Panc1 (cell line): ENCODE results near the gene CD300LG. TPM values are rescaled to one million over a fixed set of nuclear protein-coding genes. Genes with fewer than 3 reads are reported as not detected.

Experiments used
- ATAC-seq: fragments of 200-7000 bp; cut with Tn5 transposase; 2 replicates; pipeline ENCODE4 v1.9.1; 2020; ENCODE audit warnings: mild to moderate bottlenecking, moderate library complexity
- BruUV-seq: library from RNA; stranded (reverse); fragments of 400-500 nt; replicated peaks from 2 replicates; lab custom pipeline; 2021; lab: Mats Ljungman, UMichigan
- CTCF ChIA-PET: fragments of 300-600 bp; sonication (Branson Sonifier 250); formaldehyde crosslinking; loops from one replicate; lab custom pipeline; 2022; ENCODE audit warnings: antibody characterized with exemption; lab: Charles Lee
- POLR2A ChIA-PET: fragments of 300-600 bp; sonication (Branson Sonifier 250); formaldehyde crosslinking; loops from one replicate; lab custom pipeline; 2022; ENCODE audit warnings: antibody characterized with exemption; lab: Charles Lee
- DNase-seq: peaks from one replicate; pipeline ENCODE4 v3.0.0-alpha.2; 2010; ENCODE audit warnings: low read depth, low spot score
- H3K27ac ChIP-seq: 2 replicates; pipeline ENCODE4 v1.5.1; 2011; ENCODE audit warnings: mild to moderate bottlenecking, low read length, inconsistent platforms
- H3K27me3 ChIP-seq: fragments of 200-500 bp; sonication (Bioruptor generic); 2 replicates; pipeline ENCODE4 v1.6.0; 2014; ENCODE audit warnings: low read length, inconsistent platforms; ENCODE audit not compliant: control insufficient read depth, insufficient read depth
- H3K36me3 ChIP-seq: fragments of 200-500 bp; sonication (Bioruptor generic); 2 replicates; pipeline ENCODE4 v1.5.1; 2014; ENCODE audit warnings: inconsistent platforms, mild to moderate bottlenecking, low read length, moderate library complexity; ENCODE audit not compliant: control insufficient read depth, insufficient read depth
- H3K4me1 ChIP-seq: 2 replicates; pipeline ENCODE4 v1.5.1; 2011; ENCODE audit warnings: inconsistent platforms, mild to moderate bottlenecking, low read length, moderate library complexity; ENCODE audit not compliant: control insufficient read depth, insufficient read depth
- H3K4me3 ChIP-seq, 2 experiments: 2 replicates each; pipeline ENCODE4 v1.5.1; 2011 to 2012; ENCODE audit warnings: low read depth in 2 of 2, low read length in 2 of 2, mild to moderate bottlenecking in 2 of 2, inconsistent platforms in 1 of 2, moderate library complexity in 1 of 2
- H3K9me3 ChIP-seq: fragments of 200-500 bp; sonication (Bioruptor generic); 2 replicates; pipeline ENCODE4 v1.5.1; 2014; ENCODE audit warnings: low read depth, mild to moderate bottlenecking, inconsistent platforms, low read length, moderate library complexity; ENCODE audit not compliant: control insufficient read depth, insufficient read depth
- POLR2AphosphoS5 ChIP-seq: IDR thresholded peaks from 2 replicates; pipeline ENCODE4 v1.6.1; 2012; ENCODE audit warnings: mild to moderate bottlenecking, low read depth, low read length, moderate library complexity
- SIN3A ChIP-seq: IDR thresholded peaks from 2 replicates; pipeline ENCODE4 v1.6.1; 2012; ENCODE audit warnings: low read depth, mild to moderate bottlenecking, low read length, moderate library complexity, borderline replicate concordance; ENCODE audit not compliant: insufficient read depth
- TCF7L2 ChIP-seq: IDR thresholded peaks from 2 replicates; pipeline ENCODE4 v1.6.1; 2011; ENCODE audit warnings: mild to moderate bottlenecking, low read depth, low read length, inconsistent platforms
- in situ Hi-C: cut with HindIII; loops from 2 replicates; pipeline ENCODE4 v1.10.0; 2016; ENCODE audit warnings: low sequenced_read_pairs, low pct_unique_long_range_greater_than_20kb
- intact Hi-C: fragments of 100-400 bp; cut with micrococcal nuclease; formaldehyde crosslinking; loops from one replicate; pipeline ENCODE4 v1.10.0; 2022; ENCODE audit not compliant: unreplicated experiment
- total RNA-seq: library from RNA; stranded (reverse); gene quantifications from one replicate; pipeline ENCODE4 v1.2.1, GENCODE V29; 2021; ENCODE audit not compliant: unreplicated experiment
- TF ChIP-seq, protein P1 (sequence below): fragments of 450-650 bp; IDR thresholded peaks from 2 replicates; pipeline ENCODE4 v1.5.1; 2017; ENCODE audit warnings: mild to moderate bottlenecking
- TF ChIP-seq, protein P2 (sequence below), 2 experiments: IDR thresholded peaks; 2 replicates each; pipeline ENCODE4 v1.6.1; 2011 to 2012; ENCODE audit warnings: low read depth in 2 of 2, control low read depth in 1 of 2, low read length in 1 of 2, mild to moderate bottlenecking in 1 of 2, moderate library complexity in 1 of 2; ENCODE audit not compliant: insufficient read depth in 1 of 2

The CD300LG gene
- total RNA-seq, 1 experiment from 2014 or later = not detected

DNA sequence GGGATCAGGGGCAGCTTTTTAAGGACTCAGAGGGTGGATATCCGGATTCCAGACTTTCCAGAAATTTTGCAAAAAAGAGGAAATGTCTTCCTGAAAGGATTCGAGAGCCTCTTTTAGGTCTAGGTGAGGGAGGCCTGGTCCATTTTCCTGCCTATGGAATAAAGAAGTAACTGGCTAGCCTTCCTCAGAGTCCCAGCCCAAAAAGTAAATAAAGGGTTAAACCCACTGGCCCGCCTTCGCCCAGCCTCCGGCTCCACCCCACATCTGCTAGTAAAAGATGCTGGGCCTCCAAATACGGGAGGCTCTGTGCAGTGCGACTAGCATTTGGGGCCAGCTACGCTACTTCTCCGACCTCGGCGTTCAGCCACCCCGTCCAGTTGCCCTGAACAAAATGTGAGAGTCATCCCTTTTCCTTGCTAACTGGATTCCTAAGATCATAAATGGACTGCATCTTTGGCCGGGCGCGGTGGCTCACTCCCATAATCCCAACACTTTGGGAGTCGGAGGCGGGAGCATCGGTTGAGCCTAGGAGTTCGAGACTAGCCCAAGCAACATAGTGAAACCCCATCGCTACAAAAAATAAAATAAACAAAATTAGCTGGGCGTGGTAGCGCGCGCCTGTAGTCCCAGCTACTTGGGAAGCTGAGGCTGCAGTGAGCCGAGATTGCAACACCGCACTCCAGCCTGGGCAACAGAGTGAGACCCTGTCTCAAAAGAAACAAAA lies 61.2 kb downstream of the CD300LG start:
- no peak for DNase-seq
- POLR2A ChIA-PET = no interaction called here
- CTCF ChIA-PET = interaction anchor here (0.6 kb wide), 1 partner anchor 497 kb away, joined by 5 read pairs; no protein-coding TSS in a partner anchor
- intact Hi-C loops (no loop called here), in situ Hi-C loops (no loop called here)
- Histone ChIP-seq H3K4me1 (peaks cover 8% of the 10 kb centered on the region), H3K9me3 (no peaks in the 10 kb centered on the region), H3K36me3 (no peaks in the 10 kb centered on the region; the same call in 1 of the 2 replicates), H3K4me3 (no peak overlapping the region), H3K27ac (no peak overlapping the region), H3K27me3 (peaks cover 3% of the 10 kb centered on the region; the same call in 1 of the 2 replicates)
- TF ChIP-seq, protein P1, sequence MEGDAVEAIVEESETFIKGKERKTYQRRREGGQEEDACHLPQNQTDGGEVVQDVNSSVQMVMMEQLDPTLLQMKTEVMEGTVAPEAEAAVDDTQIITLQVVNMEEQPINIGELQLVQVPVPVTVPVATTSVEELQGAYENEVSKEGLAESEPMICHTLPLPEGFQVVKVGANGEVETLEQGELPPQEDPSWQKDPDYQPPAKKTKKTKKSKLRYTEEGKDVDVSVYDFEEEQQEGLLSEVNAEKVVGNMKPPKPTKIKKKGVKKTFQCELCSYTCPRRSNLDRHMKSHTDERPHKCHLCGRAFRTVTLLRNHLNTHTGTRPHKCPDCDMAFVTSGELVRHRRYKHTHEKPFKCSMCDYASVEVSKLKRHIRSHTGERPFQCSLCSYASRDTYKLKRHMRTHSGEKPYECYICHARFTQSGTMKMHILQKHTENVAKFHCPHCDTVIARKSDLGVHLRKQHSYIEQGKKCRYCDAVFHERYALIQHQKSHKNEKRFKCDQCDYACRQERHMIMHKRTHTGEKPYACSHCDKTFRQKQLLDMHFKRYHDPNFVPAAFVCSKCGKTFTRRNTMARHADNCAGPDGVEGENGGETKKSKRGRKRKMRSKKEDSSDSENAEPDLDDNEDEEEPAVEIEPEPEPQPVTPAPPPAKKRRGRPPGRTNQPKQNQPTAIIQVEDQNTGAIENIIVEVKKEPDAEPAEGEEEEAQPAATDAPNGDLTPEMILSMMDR = no peak
- TF ChIP-seq POLR2AphosphoS5 (no peak), TCF7L2 (no peak), SIN3A (no peak)
- TF ChIP-seq, protein P2, sequence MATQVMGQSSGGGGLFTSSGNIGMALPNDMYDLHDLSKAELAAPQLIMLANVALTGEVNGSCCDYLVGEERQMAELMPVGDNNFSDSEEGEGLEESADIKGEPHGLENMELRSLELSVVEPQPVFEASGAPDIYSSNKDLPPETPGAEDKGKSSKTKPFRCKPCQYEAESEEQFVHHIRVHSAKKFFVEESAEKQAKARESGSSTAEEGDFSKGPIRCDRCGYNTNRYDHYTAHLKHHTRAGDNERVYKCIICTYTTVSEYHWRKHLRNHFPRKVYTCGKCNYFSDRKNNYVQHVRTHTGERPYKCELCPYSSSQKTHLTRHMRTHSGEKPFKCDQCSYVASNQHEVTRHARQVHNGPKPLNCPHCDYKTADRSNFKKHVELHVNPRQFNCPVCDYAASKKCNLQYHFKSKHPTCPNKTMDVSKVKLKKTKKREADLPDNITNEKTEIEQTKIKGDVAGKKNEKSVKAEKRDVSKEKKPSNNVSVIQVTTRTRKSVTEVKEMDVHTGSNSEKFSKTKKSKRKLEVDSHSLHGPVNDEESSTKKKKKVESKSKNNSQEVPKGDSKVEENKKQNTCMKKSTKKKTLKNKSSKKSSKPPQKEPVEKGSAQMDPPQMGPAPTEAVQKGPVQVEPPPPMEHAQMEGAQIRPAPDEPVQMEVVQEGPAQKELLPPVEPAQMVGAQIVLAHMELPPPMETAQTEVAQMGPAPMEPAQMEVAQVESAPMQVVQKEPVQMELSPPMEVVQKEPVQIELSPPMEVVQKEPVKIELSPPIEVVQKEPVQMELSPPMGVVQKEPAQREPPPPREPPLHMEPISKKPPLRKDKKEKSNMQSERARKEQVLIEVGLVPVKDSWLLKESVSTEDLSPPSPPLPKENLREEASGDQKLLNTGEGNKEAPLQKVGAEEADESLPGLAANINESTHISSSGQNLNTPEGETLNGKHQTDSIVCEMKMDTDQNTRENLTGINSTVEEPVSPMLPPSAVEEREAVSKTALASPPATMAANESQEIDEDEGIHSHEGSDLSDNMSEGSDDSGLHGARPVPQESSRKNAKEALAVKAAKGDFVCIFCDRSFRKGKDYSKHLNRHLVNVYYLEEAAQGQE (IDR thresholded peaks at IDR 0.05; ENCODE audit: insufficient read depth in 1 of 2, low read depth in 2 of 2, low read length in 1 of 2) = no peak
- BruUV-seq = no TSS peak
- ATAC-seq = peak; percentile 47; the same call in 1 of the 2 replicates

DNA sequence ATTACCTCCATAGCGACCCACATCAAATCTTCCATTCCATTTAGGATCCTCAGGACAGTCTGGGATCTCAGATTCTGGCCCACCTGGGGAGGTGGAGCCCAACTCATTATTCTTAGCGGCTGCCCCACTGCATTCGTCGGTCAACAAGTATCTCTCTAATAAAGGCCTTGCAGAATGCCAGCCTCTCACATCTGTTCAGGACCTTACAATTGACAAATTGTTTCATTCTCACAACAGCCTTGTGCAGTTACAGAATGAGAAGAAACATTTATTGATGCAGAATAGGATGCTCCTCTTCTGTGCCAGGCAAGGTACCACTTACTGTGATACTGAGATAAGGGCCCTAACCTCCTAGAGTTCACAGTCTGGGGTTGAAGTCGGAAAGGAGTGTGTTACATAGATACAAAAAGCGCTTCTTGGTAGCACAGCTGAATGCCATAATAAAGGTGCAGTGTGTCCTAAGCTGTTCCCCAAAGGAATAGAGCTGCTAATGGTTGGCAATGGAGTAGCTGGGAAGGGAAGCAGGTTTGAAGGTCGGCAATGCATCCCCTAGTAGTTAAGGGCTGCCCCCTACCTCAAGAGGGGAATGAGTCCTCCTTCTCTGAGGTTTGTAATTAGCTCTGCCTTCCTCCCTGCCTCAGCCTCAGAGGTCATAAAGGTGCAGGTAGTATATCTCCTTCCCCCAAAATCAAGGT lies 62.7 kb downstream of the CD300LG start:
- peaks cover 8% of the 10 kb centered on the region for H3K4me1 ChIP-seq
- POLR2A ChIA-PET = no interaction called here
- BruUV-seq = no TSS peak

More for the DNA sequence above, 62.7 kb downstream of the CD300LG start:
- DNase-seq (no peak), ATAC-seq (no peak)
- intact Hi-C loops (no loop called here), in situ Hi-C loops (no loop called here)
- Histone ChIP-seq H3K27ac (no peak overlapping the region), H3K9me3 (no peaks in the 10 kb centered on the region), H3K27me3 (peaks cover 3% of the 10 kb centered on the region; the same call in 1 of the 2 replicates), H3K36me3 (no peaks in the 10 kb centered on the region; the same call in 1 of the 2 replicates), H3K4me3 (no peak overlapping the region)
- TF ChIP-seq TCF7L2 (no peak), POLR2AphosphoS5 (no peak), SIN3A (no peak)
- TF ChIP-seq, protein P1 = no peak
- TF ChIP-seq, protein P2 (IDR thresholded peaks at IDR 0.05; ENCODE audit: insufficient read depth in 1 of 2, low read depth in 2 of 2, low read length in 1 of 2) = no peak
- CTCF ChIA-PET = interaction anchor here (0.6 to 0.9 kb wide), 4 partner anchors 11 to 97 kb away, joined by 3 to 10 read pairs (median 4); no protein-coding TSS in a partner anchor
